Hematopoietic multipotent progenitor cell (in vitro differentiated cells): ENCODE data around the gene KCNS3. TPM values are rescaled to one million over a fixed set of nuclear protein-coding genes. Genes with fewer than 3 reads are reported as not detected.
A peak's percentile ranks its signal among the peaks of the same experiment; 100 is the strongest.

Source experiments
- DNase-seq, 3 donors: peaks; one replicate each; pipeline ENCODE4 v3.0.0-alpha.2; 2011 to 2015; ENCODE audit warnings: low read depth in 2 of 3, low spot score in 2 of 3
- total RNA-seq: library from RNA; depleted of rRNA; stranded (reverse); fragments of >200 nt; gene quantifications from one replicate; pipeline ENCODE4 v1.2.3, GENCODE V29; 2012

The KCNS3 gene, protein sequence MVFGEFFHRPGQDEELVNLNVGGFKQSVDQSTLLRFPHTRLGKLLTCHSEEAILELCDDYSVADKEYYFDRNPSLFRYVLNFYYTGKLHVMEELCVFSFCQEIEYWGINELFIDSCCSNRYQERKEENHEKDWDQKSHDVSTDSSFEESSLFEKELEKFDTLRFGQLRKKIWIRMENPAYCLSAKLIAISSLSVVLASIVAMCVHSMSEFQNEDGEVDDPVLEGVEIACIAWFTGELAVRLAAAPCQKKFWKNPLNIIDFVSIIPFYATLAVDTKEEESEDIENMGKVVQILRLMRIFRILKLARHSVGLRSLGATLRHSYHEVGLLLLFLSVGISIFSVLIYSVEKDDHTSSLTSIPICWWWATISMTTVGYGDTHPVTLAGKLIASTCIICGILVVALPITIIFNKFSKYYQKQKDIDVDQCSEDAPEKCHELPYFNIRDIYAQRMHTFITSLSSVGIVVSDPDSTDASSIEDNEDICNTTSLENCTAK
- not detected for total RNA-seq

DNA sequence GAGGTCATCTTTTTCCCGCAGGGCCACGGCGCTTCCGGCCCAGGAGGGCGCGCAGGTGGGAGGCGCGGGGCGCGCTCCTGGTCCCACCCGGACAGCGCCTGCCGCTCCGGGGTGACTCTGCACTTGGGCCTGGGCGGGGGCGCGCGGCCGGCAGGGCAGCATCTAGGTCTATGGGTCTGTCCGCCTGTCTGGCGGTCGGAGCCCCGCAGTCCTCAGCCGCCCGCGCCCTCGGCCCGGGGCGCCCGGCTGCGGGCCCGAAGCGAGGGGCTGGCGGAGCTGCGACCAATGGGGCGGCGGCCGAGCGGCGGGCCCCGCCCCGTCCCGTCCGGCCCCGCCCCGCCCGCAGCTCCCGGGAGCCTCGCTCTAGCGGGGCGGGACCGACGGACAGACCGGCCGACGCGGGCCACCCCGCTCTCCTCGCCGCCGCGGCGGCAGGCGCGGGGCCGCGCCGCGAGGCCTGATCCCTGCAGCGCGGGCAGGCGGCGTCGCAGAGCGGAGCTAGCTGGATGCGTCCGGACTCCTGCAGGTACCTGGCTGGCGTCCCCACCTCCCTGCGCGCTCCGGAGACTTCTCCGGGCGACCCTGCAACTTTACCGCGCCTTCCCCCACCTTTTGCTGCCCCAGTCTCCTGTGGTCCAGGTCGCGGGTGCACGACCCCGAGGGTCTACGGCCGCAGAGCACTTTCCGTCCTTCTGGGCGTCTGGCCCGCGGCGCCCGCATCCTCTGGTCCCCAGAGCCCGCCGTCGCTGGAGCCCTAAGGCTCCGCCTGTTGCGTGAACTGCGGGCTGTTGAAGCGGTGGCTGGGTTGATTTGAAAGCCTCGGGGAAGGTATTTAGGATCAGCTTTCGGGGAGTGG is at the start of gene KCNS3:
KCNS3 (plus strand) TSS at position 387 of the 856 bp plus-strand sequence. CDS start 52,342 bp downstream, outside the sequence.
- DNase-seq = peak in 2 of 3 donors; percentile 14 to 17

DNA sequence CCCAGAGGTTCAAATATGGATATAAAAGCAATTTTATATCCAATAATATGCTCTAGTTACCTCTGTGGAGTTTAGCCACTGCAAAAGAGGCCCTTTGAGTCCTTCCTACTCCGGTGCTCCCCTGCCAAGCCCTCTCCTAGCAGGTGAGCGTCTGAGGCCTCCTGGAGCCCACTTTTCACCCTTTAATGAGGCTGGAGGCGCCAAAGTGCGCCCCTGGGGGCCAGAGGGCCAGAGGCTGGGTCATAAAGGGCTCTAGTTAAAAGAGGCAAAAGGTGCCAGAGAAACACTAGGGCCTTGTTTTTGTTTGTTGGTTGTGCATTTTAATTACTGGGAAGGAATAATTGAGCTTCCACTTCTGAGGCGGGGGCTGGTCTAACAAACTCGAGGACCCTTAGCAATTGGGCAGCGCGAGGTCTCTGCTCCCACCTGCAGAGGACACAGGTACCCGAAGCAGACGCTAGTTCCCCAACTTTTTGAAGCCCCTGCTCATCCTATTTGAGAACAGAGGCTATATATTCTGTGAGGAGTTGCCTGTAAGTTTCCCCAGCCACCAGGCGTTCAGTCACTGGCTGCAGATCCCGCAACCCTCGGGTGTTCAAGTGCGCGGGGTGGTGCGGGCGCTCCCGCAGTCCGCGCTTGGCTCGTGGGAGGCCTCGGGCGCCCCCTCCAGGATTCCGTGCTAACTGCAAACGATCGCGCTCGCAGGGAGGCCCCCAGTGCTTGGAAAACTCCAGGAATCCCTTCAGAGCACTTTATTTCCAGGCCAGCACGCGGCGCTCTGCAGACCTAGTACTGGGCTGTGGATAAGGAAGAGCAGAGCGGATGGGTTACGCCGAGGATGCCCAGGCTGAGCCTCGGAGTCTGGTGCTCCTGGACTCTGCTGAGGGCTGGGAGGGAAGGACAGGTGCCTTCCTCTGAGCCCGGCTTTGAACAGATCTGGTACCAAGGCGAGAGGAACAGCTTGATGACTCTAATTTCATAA is 48.1 kb upstream of the KCNS3 start:
- peak in 2 of 3 donors; percentile 46 to 64 for DNase-seq

DNA sequence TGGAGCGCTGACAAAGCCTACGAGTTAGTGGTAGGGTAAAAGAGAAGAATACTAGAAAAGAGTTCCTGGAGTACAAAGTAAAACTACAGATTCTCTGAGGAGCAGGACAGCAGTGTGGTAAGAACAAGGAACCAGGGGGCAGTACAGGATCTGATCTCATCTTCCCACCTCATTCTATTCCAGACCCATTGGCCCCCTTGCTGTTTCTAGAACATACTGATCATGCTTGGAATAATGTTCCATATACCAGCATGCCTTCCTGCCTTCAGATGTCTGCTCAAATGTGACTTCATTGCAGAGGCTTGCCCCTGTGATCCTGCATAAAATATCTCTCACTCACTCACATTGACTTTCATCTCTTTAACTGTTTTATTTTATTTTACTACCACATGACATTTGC is 43.0 kb upstream of the KCNS3 start:
- no peak for DNase-seq

DNA sequence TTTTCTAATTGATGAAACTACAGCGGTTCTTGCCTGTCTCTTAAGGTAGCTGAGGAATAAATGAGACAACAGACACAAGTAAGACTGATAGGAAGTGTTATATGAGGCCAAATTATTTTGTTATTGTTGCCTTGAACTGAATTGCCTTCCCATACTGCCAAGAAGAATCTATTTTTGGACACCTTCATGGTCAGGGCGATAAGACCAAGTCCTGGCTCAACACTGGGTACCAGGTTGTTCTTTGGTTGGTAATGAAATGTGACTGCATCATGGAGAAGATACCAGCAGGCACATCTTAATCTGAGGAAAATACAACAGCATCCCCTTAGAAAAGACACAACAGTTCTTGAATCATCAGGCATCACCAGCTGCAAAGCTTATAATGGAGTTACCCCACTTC is 38.5 kb upstream of the KCNS3 start:
- no peak for DNase-seq

DNA sequence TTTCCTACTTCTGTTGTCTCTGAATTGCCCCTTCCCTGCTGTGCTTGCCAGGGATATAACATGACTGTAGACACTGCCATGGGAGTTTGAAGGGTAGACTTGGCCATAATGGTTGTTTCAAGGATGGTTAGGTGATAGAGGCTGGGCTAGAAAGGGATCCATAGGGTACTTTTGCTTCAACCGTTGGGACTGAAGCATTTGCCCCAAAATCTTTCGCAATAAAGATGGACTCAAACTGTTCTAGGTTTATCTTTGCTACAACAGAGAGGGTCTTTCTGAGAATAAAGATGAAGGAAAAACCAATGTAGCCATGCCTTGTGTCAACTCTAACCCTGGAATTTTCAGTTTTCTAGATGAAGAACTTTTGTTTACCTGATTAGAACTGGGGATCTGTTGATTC is 35.0 kb upstream of the KCNS3 start:
- DNase-seq = no peak

DNA sequence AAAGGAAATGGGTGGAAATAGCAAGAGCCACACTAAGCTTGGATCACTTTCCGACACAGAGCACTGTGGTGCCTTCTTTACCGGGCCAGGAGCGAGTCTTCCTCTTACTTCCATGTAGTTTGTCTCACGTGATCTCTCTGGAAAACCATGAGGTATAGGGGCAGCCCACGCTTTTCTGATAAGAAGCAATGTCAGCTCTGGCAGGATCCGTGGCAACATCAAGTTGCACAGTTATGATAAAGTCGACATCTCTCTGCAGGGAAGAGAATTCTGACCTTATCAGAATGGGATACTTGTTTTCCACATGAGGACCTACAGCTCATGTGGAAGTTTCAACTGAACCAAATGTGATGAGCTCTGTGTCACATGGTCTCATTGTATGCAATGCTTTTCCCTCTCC is 32.7 kb upstream of the KCNS3 start:
- no peak for DNase-seq

DNA sequence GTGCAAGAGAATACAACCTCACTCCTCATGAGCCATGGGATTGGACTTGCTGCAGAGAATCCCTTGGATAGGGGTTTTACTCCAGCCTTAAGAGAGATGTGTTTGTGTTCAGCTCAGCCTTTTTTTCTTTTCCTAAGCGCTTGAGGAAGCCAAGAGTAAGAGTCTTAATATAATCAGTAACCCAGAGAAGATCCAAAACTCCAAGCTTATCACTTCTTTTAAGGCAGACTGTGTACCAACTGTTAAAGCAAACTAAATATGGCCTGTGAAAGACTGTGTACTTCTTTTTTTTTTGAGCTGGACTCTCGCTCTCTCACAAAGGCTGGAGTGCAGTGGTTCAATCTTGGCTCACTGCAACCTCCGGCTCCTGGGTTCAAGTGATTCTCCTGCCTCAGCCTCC is 31.8 kb upstream of the KCNS3 start:
- no peak for DNase-seq

DNA sequence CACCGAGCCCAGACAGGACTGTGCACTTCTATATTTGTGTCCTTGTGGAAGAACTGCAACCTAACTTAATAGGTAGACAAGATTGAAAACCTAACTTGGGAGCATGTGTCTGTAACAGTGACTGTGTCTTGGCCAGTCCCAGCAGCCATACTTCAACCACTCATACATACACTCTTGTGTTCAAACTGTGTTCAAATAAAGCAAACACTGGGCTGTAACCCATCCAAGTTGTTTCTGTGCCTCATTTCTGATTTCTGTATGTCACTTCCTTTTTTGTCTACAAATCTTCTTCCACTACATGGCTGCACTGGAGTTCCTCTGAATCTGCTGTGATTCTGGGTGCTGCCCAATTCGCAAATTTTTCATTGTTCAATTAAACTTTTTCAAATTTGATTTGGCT is 31.2 kb upstream of the KCNS3 start:
- DNase-seq = no peak

DNA sequence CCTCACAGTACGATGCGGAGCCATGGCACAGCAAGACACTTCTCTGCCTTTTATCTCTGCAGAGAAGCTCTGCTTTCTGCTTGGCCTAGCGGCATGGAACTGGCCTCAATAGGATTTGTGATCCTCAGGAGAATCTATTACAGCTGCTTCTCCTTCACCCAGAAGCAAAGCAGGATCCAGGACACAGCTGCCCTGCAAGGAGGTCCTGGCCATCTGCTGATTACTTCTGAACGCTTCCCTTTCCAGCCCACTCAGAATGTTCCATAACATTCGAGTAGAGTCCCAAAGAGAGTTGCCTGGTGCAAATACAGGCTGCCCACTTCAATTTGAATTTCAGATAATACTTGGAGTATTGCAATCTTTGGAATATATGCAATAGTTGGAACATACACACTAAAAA is 29.2 kb upstream of the KCNS3 start:
- no peak for DNase-seq

DNA sequence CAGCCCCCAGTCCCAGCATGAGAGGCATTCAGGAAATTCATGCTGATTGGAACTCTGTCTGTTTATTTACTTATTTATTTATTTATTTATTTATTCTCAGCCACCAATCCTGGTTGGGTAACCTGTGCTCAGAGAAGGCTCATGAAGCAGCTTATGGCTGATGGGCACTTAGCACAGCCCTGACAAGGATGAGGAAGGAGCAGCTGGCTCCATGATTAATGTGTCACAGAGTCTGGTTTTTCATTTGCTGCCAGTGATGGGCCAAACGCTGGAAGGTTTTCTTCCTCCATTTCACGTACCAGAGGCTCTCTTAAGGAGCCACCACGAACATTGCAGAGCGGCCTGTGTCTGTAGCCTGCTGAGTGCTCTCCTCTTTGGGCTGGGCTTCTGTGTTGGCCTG is 28.3 kb upstream of the KCNS3 start:
- no peak for DNase-seq

DNA sequence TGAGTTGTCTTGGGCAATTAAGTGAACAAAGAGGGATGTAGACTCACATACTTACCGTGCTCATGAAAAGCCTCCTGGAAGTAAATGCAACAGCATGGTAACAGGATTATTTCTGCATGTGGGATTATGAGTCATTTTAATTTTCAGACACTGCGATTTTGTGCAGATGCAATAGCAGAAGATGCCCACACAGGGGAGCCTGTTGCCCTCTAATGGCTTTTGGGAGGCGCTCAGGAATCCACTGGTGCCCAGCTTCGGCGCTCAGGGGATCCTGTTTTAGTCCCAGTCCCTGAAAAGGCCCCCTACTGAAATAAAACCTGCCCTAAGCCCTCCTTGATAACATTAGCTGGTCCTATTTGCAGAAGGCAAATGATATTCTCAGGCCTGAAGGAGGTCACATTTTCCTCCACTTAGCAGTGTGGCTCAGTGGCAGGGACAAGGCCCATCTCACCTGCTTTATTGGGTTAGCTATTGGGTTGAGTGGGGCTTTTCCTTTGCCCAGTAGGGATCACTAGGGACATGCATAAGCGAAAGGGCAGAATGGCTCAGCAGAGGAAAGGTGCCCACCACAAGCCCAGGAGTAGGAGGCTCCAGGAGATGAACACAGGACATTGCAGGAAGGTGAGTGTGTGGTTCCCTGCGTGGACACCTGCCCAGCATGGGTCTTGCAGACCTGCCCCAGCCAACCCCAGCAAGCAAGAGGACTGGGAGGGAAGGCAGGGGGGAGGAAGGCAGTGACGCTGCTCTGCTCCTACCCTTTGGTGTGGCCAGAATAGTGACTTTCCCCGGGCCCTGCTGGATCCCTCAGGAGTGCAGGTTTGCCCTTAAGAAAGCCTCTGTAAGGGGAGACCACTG is 26.5 kb upstream of the KCNS3 start:
- DNase-seq = peak in 2 of 3 donors; percentile 47 to 68

DNA sequence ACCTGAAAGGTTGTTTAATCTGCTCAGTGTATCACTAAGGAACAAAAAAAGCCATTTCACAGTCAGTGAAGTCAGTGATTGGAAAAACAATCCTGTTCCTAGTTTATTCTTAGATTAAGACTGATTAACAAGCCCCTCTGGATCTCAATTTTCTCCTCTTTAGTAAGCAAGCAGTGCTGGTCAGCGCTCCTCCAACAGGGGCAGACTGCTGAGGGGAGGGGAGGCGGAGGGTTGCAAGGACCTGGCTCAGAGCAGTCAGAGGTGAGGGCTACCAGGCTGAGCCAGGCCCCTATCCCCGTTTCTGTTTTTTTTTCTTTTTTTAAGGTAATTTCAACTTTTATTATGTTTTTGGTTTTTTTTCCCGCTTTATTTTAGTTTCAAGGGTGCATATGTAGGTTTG is 24.7 kb upstream of the KCNS3 start:
- no peak for DNase-seq

DNA sequence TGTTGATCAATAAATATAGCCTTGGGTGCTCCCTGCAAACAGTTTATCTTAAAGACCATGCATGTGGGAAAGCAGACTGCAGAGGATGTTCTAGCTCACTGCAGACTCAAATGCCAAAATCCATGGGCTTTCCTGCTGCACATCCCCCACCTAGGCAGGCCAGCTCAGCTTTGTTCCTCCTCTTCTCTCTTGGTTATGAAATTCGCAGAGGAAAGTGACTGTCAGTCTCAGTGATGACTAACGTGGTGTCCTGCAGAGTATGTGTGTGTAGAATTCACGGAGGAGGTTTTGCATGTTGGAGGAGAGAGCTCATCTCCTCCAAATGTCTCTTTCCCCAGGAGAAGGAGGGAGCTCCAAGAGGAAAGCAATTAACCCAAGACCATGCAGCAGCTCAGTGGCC is 21.4 kb upstream of the KCNS3 start:
- DNase-seq = no peak

DNA sequence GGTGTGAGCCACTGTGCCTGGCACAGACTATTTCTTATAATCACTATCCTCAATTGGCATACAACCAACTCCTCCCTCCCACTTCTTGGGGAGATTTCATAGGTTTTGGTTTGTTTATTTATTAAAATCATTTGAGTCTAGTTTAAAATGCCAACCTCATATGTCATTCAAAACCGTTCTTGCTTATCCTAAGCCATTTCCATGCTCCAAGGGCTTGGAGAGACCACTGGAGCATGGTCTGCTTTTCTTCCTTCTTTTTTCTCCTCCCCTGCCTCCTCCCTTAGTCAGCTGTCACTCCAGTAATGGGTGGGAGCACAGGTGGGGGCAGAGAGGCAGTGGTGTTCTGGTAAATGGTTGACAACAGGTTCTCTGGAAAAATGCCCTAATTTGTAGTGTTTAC is 20.4 kb upstream of the KCNS3 start:
- no peak for DNase-seq

DNA sequence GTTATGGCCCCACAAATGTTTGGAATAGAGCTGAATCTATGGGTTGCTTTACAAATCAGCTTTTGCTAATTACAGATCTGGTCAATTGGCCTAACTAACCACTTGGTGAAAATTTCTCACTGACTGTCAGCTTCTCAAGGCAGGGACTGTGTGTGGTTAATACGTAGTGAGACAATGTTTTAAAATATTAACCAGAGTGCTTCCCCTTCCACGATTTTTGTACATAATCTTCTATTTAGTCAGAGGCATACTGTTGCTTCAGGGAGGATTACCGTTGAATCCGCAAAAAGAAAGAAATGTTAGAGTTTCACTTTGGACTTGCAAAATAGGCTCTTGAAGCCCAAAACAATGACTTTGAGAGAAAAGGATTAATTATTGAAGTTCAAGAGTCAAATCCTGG is 14.9 kb upstream of the KCNS3 start:
- DNase-seq = no peak

DNA sequence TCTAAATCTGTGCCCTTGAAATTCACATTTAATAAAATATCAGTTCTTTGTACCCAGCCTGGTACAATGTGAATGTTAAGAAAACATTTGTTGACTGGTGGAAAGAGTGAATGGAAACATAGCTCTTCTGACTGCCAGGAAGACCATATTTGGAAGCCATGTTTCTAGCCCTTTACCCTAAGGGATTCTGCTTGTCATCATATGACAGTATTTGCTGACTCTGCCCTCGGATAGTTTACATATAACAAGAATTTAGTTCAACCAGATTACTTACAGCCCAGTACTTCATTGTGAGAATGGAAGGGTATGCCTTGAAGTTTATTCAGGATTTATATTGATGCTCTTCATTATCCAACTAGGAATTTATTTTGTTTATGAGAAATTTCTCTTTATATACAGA is 13.8 kb upstream of the KCNS3 start:
- DNase-seq = no peak

DNA sequence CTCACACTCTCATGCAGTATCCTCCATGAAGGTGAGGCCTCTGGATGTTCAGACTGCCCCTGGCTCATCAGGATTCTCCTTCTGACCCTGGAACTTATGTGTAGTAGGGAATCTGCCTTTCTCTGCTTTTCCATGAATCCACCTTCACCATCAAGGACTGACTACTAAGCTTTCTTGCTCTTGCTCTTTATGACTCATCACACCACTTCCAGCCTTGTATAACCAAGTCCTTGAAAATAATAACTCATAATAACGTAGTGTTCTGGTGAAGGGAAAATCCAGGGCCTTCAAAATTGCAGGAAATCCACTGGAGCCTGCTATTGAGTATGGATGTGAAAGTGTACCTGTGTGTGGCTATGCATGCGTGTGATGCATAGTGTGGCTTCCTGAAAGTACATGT is 11.3 kb upstream of the KCNS3 start:
- no peak for DNase-seq

DNA sequence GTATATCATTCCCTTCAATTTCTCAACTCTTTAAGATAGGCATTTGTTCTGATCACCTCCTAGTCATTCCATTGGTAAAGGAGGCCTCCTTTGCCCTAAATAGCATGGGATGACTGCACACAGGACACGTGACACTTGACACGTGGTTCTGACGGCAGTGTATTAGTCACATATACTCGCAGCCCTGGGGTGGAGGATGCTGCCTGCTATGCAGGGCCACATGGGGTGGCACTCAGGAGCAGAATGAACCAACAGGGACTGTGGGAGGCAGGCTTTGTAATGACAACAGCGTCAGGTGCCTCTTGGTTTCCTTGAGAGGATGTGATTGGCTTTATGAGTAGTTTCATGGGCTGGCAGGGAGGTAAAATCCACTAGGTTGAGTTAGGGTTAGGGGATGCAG is 9.3 kb upstream of the KCNS3 start:
- no peak for DNase-seq

DNA sequence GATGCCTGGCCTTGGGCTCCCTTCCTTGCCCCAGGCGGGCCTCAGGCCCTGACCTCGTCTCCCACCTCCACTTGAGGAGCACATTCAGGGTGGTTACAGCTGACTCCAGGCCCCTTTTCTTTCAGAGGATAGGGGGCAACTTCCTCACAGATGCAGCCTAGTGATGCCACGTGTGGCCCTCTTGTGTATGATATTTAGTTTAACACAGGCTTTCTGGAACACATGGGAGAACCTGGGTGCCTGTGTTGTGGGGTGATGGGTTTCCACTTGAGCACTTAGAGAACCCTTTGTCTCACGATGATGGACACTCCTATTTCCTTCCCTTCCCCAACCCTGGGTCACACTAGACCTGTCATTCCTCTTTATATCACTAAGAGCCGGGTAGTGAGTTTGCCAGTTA is 6.8 kb upstream of the KCNS3 start:
- no peak for DNase-seq

DNA sequence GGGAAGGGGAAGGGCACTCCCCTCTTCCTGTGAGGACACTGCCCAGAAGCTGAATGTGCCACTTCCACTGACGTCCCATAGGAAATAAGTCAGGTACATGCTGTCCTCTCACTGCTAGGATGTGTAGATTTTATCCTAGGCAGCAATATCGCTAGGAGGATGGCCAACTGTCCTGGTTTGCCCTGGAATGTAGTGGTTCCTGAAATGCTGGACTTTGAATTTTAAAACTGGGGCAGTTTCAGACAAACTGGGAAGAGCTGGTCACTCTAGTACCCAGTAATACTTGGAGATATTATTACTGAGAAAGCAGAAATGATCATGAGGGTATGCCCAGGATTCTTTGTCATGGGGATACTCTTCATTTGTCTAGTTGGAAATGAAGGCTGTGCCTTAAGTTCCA is 5.4 kb upstream of the KCNS3 start:
- no peak for DNase-seq
